ENCODE measurements around the gene CTBP1.

The CTBP1 gene

GRCh38 chr4:1285151-1285789 is 36.3 kb upstream of the CTBP1 start:
- no peak for TF ChIP-seq CTCF (IDR thresholded peaks at IDR 0.05; ENCODE audit: extremely low read depth, insufficient read depth, missing control alignments)
- in situ Hi-C loops (cut with MboI; ENCODE audit: low pct_unique_long_range_greater_than_20kb, low sequenced_read_pairs, unreplicated experiment), result no loop called here
- no peak for DNase-seq (ENCODE audit: low spot score)

- no peak for TF ChIP-seq CTCF (IDR thresholded peaks at IDR 0.05; ENCODE audit: extremely low read depth, insufficient read depth, missing control alignments)
- peak; percentile 3 for DNase-seq (ENCODE audit: low spot score)
- in situ Hi-C loops (cut with MboI; ENCODE audit: low pct_unique_long_range_greater_than_20kb, low sequenced_read_pairs, unreplicated experiment), result no loop called here
Observed at GRCh38 chr4:1283711-1284110, 34.8 kb upstream of the CTBP1 start.

GRCh38 chr4:1279253-1279652 is 30.3 kb upstream of the CTBP1 start:
- no peak for DNase-seq (ENCODE audit: low spot score)
- in situ Hi-C loops (cut with MboI; ENCODE audit: low pct_unique_long_range_greater_than_20kb, low sequenced_read_pairs, unreplicated experiment), result no loop called here
- no peak for TF ChIP-seq CTCF (IDR thresholded peaks at IDR 0.05; ENCODE audit: extremely low read depth, insufficient read depth, missing control alignments)

GRCh38 chr4:1277667-1278665 is 29.0 kb upstream of the CTBP1 start:
- no peak for DNase-seq (ENCODE audit: low spot score)
- in situ Hi-C loops (cut with MboI; ENCODE audit: low pct_unique_long_range_greater_than_20kb, low sequenced_read_pairs, unreplicated experiment), result no loop called here
- TF ChIP-seq CTCF (IDR thresholded peaks at IDR 0.05; ENCODE audit: extremely low read depth, insufficient read depth, missing control alignments), result peak; percentile 3

- no peak for DNase-seq (ENCODE audit: low spot score)
- TF ChIP-seq CTCF (IDR thresholded peaks at IDR 0.05; ENCODE audit: extremely low read depth, insufficient read depth, missing control alignments), result no peak
- in situ Hi-C loops (cut with MboI; ENCODE audit: low pct_unique_long_range_greater_than_20kb, low sequenced_read_pairs, unreplicated experiment), result no loop called here
Observed at GRCh38 chr4:1276984-1277383, 28.1 kb upstream of the CTBP1 start.

- DNase-seq (ENCODE audit: low spot score), result no peak
- TF ChIP-seq CTCF (IDR thresholded peaks at IDR 0.05; ENCODE audit: extremely low read depth, insufficient read depth, missing control alignments), result no peak
- in situ Hi-C loops (cut with MboI; ENCODE audit: low pct_unique_long_range_greater_than_20kb, low sequenced_read_pairs, unreplicated experiment), result no loop called here
Observed at GRCh38 chr4:1274871-1275270, 25.9 kb upstream of the CTBP1 start.
